H1 (cell line): Measurements from ENCODE around the gene SNAP25. TPM values are rescaled to one million over a fixed set of nuclear protein-coding genes. Genes with fewer than 3 reads are reported as not detected.

Experiments used
- CTCF ChIA-PET: fragments of 300-600 bp; sonication (Branson Sonifier 250); formaldehyde crosslinking; loops from one replicate; lab custom pipeline; 2021; ENCODE audit not compliant: partially characterized antibody; lab: Charles Lee
- POLR2A ChIA-PET: fragments of 300-600 bp; sonication (Branson Sonifier 250); formaldehyde crosslinking; loops from one replicate; lab custom pipeline; 2021; ENCODE audit warnings: inconsistent platforms; ENCODE audit not compliant: partially characterized antibody; lab: Charles Lee
- DNase-seq, 2 experiments: peaks; one replicate each; pipeline versions ENCODE4 v3.0.0 to v3.0.0-alpha.2; 2010 to 2022; ENCODE audit warnings: low spot score in 2 of 2, low read depth in 1 of 2, mixed read lengths in 1 of 2
- FAIRE-seq: peaks from 2 replicates; lab custom pipeline; 2011; peaks lifted over from hg19 to GRCh38; lab: Jason Lieb, UNC
- H2AFZ ChIP-seq: 2 replicates; pipeline ENCODE4 v1.8.1; 2012; ENCODE audit warnings: low read length, inconsistent platforms
- H2AK5ac ChIP-seq: 2 replicates; pipeline ENCODE4 v1.6.1; 2013; ENCODE audit warnings: low read depth, low read length
- H2BK120ac ChIP-seq: replicated peaks from 2 replicates; pipeline ENCODE3; 2013; ENCODE audit warnings: low read depth, low read length, inconsistent platforms
- H2BK12ac ChIP-seq: 2 replicates; pipeline ENCODE4 v1.6.1; 2013; ENCODE audit warnings: low read depth, low read length
- H2BK15ac ChIP-seq: 2 replicates; pipeline ENCODE4 v1.6.1; 2013; ENCODE audit warnings: low read length
- H2BK20ac ChIP-seq: 2 replicates; pipeline ENCODE4 v1.6.1; 2013; ENCODE audit warnings: low read length
- H2BK5ac ChIP-seq: 2 replicates; pipeline ENCODE4 v1.6.1; 2013; ENCODE audit warnings: low read depth, low read length
- H3K14ac ChIP-seq: 2 replicates; pipeline ENCODE4 v1.6.1; 2013; ENCODE audit warnings: inconsistent platforms; ENCODE audit not compliant: insufficient read length
- H3K18ac ChIP-seq: 2 replicates; pipeline ENCODE4 v1.6.1; 2013; ENCODE audit warnings: low read length; ENCODE audit errors: extremely low read depth
- H3K23ac ChIP-seq: 2 replicates; pipeline ENCODE4 v1.6.1; 2013; ENCODE audit warnings: inconsistent platforms; ENCODE audit not compliant: insufficient read length
- H3K23me2 ChIP-seq: 2 replicates; pipeline ENCODE4 v1.6.1; 2013; ENCODE audit warnings: low read depth, low read length
- H3K27ac ChIP-seq: 2 replicates; pipeline ENCODE4 v1.6.1; 2011; ENCODE audit warnings: low read depth, low read length, inconsistent platforms
- H3K27me3 ChIP-seq, 4 experiments: replicated peaks in 1 of 4; 1 replicate in 1 of 4; 2 replicates in 3 of 4; pipeline versions ENCODE4 v1.6.1 to v1.8.1; 2011 to 2013; ENCODE audit warnings: low read length in 3 of 4, mild to moderate bottlenecking in 3 of 4, inconsistent platforms in 2 of 4, mixed read lengths in 2 of 4, moderate library complexity in 1 of 4; ENCODE audit not compliant: control insufficient read depth in 3 of 4, insufficient read depth in 3 of 4; ENCODE audit errors: extremely low read depth in 1 of 4
- H3K36me3 ChIP-seq, 4 experiments: 2 replicates each; pipeline versions ENCODE4 v1.6.1 to v1.8.1; 2011 to 2013; ENCODE audit warnings: mild to moderate bottlenecking in 4 of 4, low read length in 3 of 4, moderate library complexity in 2 of 4, control low read depth in 1 of 4, inconsistent platforms in 1 of 4; ENCODE audit not compliant: insufficient read depth in 4 of 4, control insufficient read depth in 2 of 4
- H3K4ac ChIP-seq: replicated peaks from 2 replicates; pipeline ENCODE3; 2013; ENCODE audit warnings: low read length, low read depth, mixed read lengths, inconsistent platforms; ENCODE audit not compliant: insufficient read length
- H3K4me1 ChIP-seq, 4 experiments: replicated peaks in 1 of 4; 1 replicate in 1 of 4; 2 replicates in 3 of 4; pipeline versions ENCODE4 v1.6.1 to v1.8.1; 2011 to 2013; ENCODE audit warnings: low read length in 3 of 4, inconsistent platforms in 2 of 4, mixed read lengths in 1 of 4; ENCODE audit not compliant: insufficient read depth in 4 of 4, control insufficient read depth in 3 of 4
- H3K4me2 ChIP-seq, 2 experiments: 2 replicates each; pipeline versions ENCODE4 v1.6.1 to v1.8.1; 2011 to 2013; ENCODE audit warnings: low read depth in 2 of 2, low read length in 2 of 2, control low read depth in 1 of 2, inconsistent platforms in 1 of 2, mild to moderate bottlenecking in 1 of 2; ENCODE audit not compliant: insufficient read depth in 1 of 2
- H3K4me3 ChIP-seq, 4 experiments: fragments of 200-600, 300-600 bp in 1 of 4; sonication (generic), shearing (Covaris generic), sonication (Bioruptor Twin) in 1 of 4; 2 replicates each; pipeline versions ENCODE4 v1.5.1 to v1.8.1; 2011 to 2016; ENCODE audit warnings: low read length in 4 of 4, low read depth in 3 of 4, control low read depth in 2 of 4, inconsistent platforms in 2 of 4, mild to moderate bottlenecking in 2 of 4, mixed read lengths in 1 of 4, moderate library complexity in 1 of 4; ENCODE audit not compliant: insufficient read depth in 2 of 4; ENCODE audit errors: extremely low read depth in 1 of 4
- H3K56ac ChIP-seq: replicated peaks from 2 replicates; pipeline ENCODE3; 2013; ENCODE audit warnings: low read depth, mild to moderate bottlenecking, mixed read lengths, low read length, inconsistent platforms; ENCODE audit not compliant: insufficient read length
- H3K79me1 ChIP-seq: 2 replicates; pipeline ENCODE4 v1.6.1; 2013; ENCODE audit warnings: low read depth, low read length, control low read depth
- H3K79me2 ChIP-seq, 2 experiments: 2 replicates each; pipeline versions ENCODE4 v1.6.1 to v1.8.1; 2012 to 2013; ENCODE audit warnings: low read length in 2 of 2, mild to moderate bottlenecking in 2 of 2, inconsistent platforms in 1 of 2; ENCODE audit not compliant: insufficient read depth in 2 of 2, control insufficient read depth in 1 of 2
- H3K9ac ChIP-seq, 4 experiments: replicated peaks in 1 of 4; 1 replicate in 1 of 4; 2 replicates in 3 of 4; pipeline versions ENCODE4 v1.6.1 to v1.8.1; 2011 to 2013; ENCODE audit warnings: low read depth in 3 of 4, low read length in 3 of 4, control low read depth in 2 of 4, mild to moderate bottlenecking in 2 of 4, moderate library complexity in 2 of 4, inconsistent platforms in 1 of 4; ENCODE audit errors: extremely low read depth in 1 of 4
- H3K9me3 ChIP-seq, 2 experiments: 2 replicates each; pipeline versions ENCODE4 v1.6.1 to v1.8.1; 2012 to 2013; ENCODE audit warnings: mild to moderate bottlenecking in 2 of 2, moderate library complexity in 2 of 2, control low read depth in 1 of 2, inconsistent platforms in 1 of 2, low read depth in 1 of 2, low read length in 1 of 2, mixed read lengths in 1 of 2; ENCODE audit not compliant: insufficient read depth in 2 of 2
- H4K20me1 ChIP-seq, 2 experiments: replicated peaks in 1 of 2; 2 replicates each; pipeline versions ENCODE3 to v1.8.1; 2011 to 2013; ENCODE audit warnings: inconsistent platforms in 2 of 2, low read length in 2 of 2, mild to moderate bottlenecking in 1 of 2; ENCODE audit not compliant: insufficient read depth in 2 of 2, control insufficient read depth in 1 of 2
- H4K5ac ChIP-seq: 2 replicates; pipeline ENCODE4 v1.6.1; 2013; ENCODE audit warnings: low read length, low read depth, mixed read lengths, inconsistent platforms; ENCODE audit not compliant: insufficient read length
- H4K8ac ChIP-seq: 2 replicates; pipeline ENCODE4 v1.8.0; 2013; ENCODE audit warnings: mild to moderate bottlenecking, moderate library complexity, low read length, inconsistent platforms; ENCODE audit not compliant: insufficient read depth; ENCODE audit errors: extremely low read depth
- H4K91ac ChIP-seq: replicated peaks from 2 replicates; pipeline ENCODE3; 2013; ENCODE audit warnings: low read length, mixed read lengths, inconsistent platforms; ENCODE audit not compliant: insufficient read length
- JUND ChIP-seq: IDR thresholded peaks from 2 replicates; pipeline ENCODE4 v1.6.1; 2011; ENCODE audit warnings: mild to moderate bottlenecking, improper control_type of control experiment, low read length
- RAD21 ChIP-seq, 2 experiments: IDR thresholded peaks in 1 of 2; conservative IDR thresholded peaks in 1 of 2; 2 replicates each; pipeline ENCODE4 v1.6.1; 2011; ENCODE audit warnings: low read depth in 2 of 2, low read length in 2 of 2, improper control_type of control experiment in 1 of 2, inconsistent platforms in 1 of 2, mild to moderate bottlenecking in 1 of 2, moderate library complexity in 1 of 2
- WGBS, 2 experiments: shearing (Covaris generic) in 1 of 2; methylation state at CpG; one replicate each; pipeline versions ENCODE4 v1.1.6 to v1.1.7; 2013 to 2015; ENCODE audit warnings: low lambda C conversion rate in 2 of 2, mixed read lengths in 2 of 2, inconsistent platforms in 1 of 2, low coverage in 1 of 2, missing lambda C conversion rate in 1 of 2; ENCODE audit not compliant: insufficient replicate concordance in 2 of 2, insufficient coverage in 1 of 2, insufficient read length in 1 of 2; ENCODE audit errors: extremely low coverage in 1 of 2, missing lambda C conversion rate in 1 of 2; 5-methylcytosine and 5-hydroxymethylcytosine counted together
- polyA plus RNA-seq, 7 experiments: library from polyadenylated mRNA; depleted of rRNA in 3 of 7; stranded (reverse) in 5 of 7; unstranded in 2 of 7; fragments of >200 nt in 5 of 7; fragments of 200-250 nt in 2 of 7; gene quantifications; 1 replicate in 5 of 7; 2 replicates in 1 of 7; 4 replicates in 1 of 7; pipeline versions ENCODE4 v1.2.1 to v1.2.3, GENCODE V29; 2011 to 2013; ENCODE audit warnings: missing spikeins in 2 of 7, mixed read lengths in 2 of 7
- total RNA-seq: library from RNA; stranded (reverse); fragmentation: NEBNext Ultra II Directional; extraction: Animal tissue kit (Norgen Biotek cat#: 25700); gene quantifications from 2 replicates; pipeline ENCODE4 v1.2.1, GENCODE V29; 2021
- TF ChIP-seq, protein P1 (sequence below), 3 experiments: IDR thresholded peaks; 1 replicate in 2 of 3; 2 replicates in 1 of 3; pipeline versions ENCODE4 v1.5.1 to v1.6.1; 2011; ENCODE audit warnings: low read length in 3 of 3, mild to moderate bottlenecking in 3 of 3, inconsistent platforms in 2 of 3, low read depth in 1 of 3, moderate library complexity in 1 of 3; ENCODE audit not compliant: insufficient read depth in 1 of 3; ENCODE audit errors: control extremely low read depth in 1 of 3

The SNAP25 gene
- total and polyA plus RNA-seq, 2 of the 8 experiments (the other 6 are each of a cell fraction or from before 2014, with no cell fraction given), result 0.51 to 0.52 TPM

DNA sequence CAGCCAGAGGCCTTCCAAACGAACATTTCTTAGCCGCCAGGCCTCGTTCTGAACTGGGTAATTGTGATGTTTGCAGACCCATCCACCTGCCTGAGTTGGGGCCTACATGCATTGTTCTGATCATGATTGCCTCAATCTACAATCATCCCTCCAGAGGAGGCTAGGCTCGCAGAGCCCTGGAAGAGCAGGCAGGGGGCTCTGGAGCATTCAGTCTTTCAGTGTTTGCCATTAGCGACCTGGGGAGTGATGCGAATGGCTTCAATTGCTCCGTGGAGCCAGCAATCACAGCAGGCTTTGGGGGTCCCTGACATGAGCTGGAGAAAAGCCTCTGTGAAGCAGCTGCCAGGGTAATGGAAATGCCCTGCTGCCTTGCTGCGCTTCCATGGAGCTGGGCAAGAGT lies 22.0 kb downstream of the SNAP25 start:
- no peaks in the 10 kb centered on the region; the same call in 1 of the 2 replicates for H3K79me1 ChIP-seq
- no peak overlapping the region for H3K27ac ChIP-seq
- H4K20me1 ChIP-seq, result no peaks in the 10 kb centered on the region
- H4K8ac ChIP-seq, result no peak overlapping the region
- H2AFZ ChIP-seq, result 0 out of 2 replicates have a peak overlapping the region, but pooled peaks have one; percentile 42
- peaks cover 2 to 8% (median 3%) of the 10 kb centered on the region in 4 experiments; a peak in 5 of 7 replicates for H3K4me1 ChIP-seq
- no peak overlapping the region for H2BK20ac ChIP-seq
- H2BK12ac ChIP-seq, result no peak overlapping the region
- peak; percentile 7 for FAIRE-seq
- H3K9ac ChIP-seq, result no peak overlapping the region
- no peak overlapping the region for H3K14ac ChIP-seq
- H3K4ac ChIP-seq, result no peak overlapping the region
- 71% methylated on average over 8 of the region's 8 CpGs; no CpG with 5 or more reads in 1 of the 2 experiments for WGBS, 2 experiments
- no peak for DNase-seq
- no peak overlapping the region for H4K91ac ChIP-seq
- H3K23ac ChIP-seq, result no peak overlapping the region
- no peak overlapping the region for H2AK5ac ChIP-seq
- no peak overlapping the region for H3K56ac ChIP-seq
- H3K4me2 ChIP-seq, result no peak overlapping the region
- H3K4me3 ChIP-seq, result no peak overlapping the region
- no peaks in the 10 kb centered on the region for H3K23me2 ChIP-seq
- POLR2A ChIA-PET, result interaction anchor here (0.6 kb wide), 1 partner anchor 117 kb away, joined by 3 read pairs; no protein-coding TSS in a partner anchor
- peak overlapping the region; percentile 15 for H3K18ac ChIP-seq
- CTCF ChIA-PET, result interaction anchor here (0.6 to 1.8 kb wide), 9 partner anchors 9 to 150 kb away, joined by 3 to 7 read pairs (median 4); no protein-coding TSS in a partner anchor
- H2BK120ac ChIP-seq, result no peak overlapping the region
- no peaks in the 10 kb centered on the region for H3K79me2 ChIP-seq
- H3K9me3 ChIP-seq, result no peaks in the 10 kb centered on the region
- H2BK15ac ChIP-seq, result no peak overlapping the region
- H3K27me3 ChIP-seq, result no peaks in the 10 kb centered on the region
- H3K36me3 ChIP-seq, result no peaks in the 10 kb centered on the region
- TF ChIP-seq JUND (no peak), RAD21 (IDR thresholded peaks at IDR 0.05 in 1 of 2, conservative IDR thresholded peaks at IDR 0.05 in 1 of 2; ENCODE audit: low read depth in 2 of 2, low read length in 2 of 2) (peak in 1 of 2 experiments; percentile 52; a peak in 2 of 4 replicates)
- TF ChIP-seq, protein P1, sequence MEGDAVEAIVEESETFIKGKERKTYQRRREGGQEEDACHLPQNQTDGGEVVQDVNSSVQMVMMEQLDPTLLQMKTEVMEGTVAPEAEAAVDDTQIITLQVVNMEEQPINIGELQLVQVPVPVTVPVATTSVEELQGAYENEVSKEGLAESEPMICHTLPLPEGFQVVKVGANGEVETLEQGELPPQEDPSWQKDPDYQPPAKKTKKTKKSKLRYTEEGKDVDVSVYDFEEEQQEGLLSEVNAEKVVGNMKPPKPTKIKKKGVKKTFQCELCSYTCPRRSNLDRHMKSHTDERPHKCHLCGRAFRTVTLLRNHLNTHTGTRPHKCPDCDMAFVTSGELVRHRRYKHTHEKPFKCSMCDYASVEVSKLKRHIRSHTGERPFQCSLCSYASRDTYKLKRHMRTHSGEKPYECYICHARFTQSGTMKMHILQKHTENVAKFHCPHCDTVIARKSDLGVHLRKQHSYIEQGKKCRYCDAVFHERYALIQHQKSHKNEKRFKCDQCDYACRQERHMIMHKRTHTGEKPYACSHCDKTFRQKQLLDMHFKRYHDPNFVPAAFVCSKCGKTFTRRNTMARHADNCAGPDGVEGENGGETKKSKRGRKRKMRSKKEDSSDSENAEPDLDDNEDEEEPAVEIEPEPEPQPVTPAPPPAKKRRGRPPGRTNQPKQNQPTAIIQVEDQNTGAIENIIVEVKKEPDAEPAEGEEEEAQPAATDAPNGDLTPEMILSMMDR (IDR thresholded peaks at IDR 0.05; ENCODE audit: control extremely low read depth in 1 of 3, insufficient read depth in 1 of 3, low read depth in 1 of 3, low read length in 3 of 3), result peak; percentile 1 to 41 (median 38)
- H2BK5ac ChIP-seq, result no peak overlapping the region; the same call in 1 of the 2 replicates
- no peak overlapping the region for H4K5ac ChIP-seq
